PC-3 (cell line): ENCODE data around the gene ASXL1. TPM values are rescaled to one million over a fixed set of nuclear protein-coding genes. Genes with fewer than 3 reads are reported as not detected.

Experiments
- ATAC-seq: fragments of 200-7000 bp; cut with Tn5 transposase; 2 replicates; pipeline ENCODE4 v1.9.1; 2020; ENCODE audit warnings: mild to moderate bottlenecking, moderate library complexity
- BruUV-seq: library from RNA; stranded (reverse); fragments of 400-500 nt; replicated peaks from 2 replicates; lab custom pipeline; 2021; lab: Mats Ljungman, UMichigan
- CTCF ChIA-PET: fragments of 300-600 bp; sonication (Branson Sonifier 250); formaldehyde crosslinking; loops from one replicate; lab custom pipeline; 2022; ENCODE audit warnings: antibody characterized with exemption; lab: Charles Lee
- POLR2A ChIA-PET: fragments of 300-600 bp; sonication (Branson Sonifier 250); formaldehyde crosslinking; loops from one replicate; lab custom pipeline; 2022; ENCODE audit warnings: antibody characterized with exemption; ENCODE audit not compliant: unreplicated experiment; lab: Charles Lee
- DNase-seq: peaks from one replicate; pipeline ENCODE4 v3.0.0-alpha.2; 2015
- H2AFZ ChIP-seq: fragments of 300-600 bp; sonication (generic); 2 replicates; pipeline ENCODE4 v1.6.0; 2016; ENCODE audit warnings: antibody characterized with exemption, low read length
- H3F3A ChIP-seq: fragments of 300-600 bp; sonication (generic); one replicate; pipeline ENCODE4 v1.6.0; 2017; ENCODE audit warnings: antibody characterized with exemption, low read length, control low read depth, mild to moderate bottlenecking; ENCODE audit not compliant: unreplicated experiment
- H3K27ac ChIP-seq: fragments of 300-600 bp; sonication (generic); 2 replicates; pipeline ENCODE4 v1.5.1; 2016; ENCODE audit warnings: mild to moderate bottlenecking, low read length
- H3K27me3 ChIP-seq: fragments of 300-600 bp; sonication (generic); 2 replicates; pipeline ENCODE4 v1.6.1; 2016; ENCODE audit warnings: low read length, mixed read lengths
- H3K36me3 ChIP-seq: fragments of 300-600 bp; sonication (generic); 2 replicates; pipeline ENCODE4 v1.6.1; 2016; ENCODE audit warnings: low read depth, mixed run types, low read length, mixed read lengths
- H3K4me1 ChIP-seq: fragments of 300-600 bp; sonication (generic); 2 replicates; pipeline ENCODE4 v1.5.1; 2016; ENCODE audit warnings: low read length; ENCODE audit not compliant: insufficient read depth
- H3K4me2 ChIP-seq: fragments of 300-600 bp; sonication (generic); 2 replicates; pipeline ENCODE4 v1.6.0; 2016; ENCODE audit warnings: low read length
- H3K4me3 ChIP-seq: fragments of 300-600 bp; sonication (generic); 2 replicates; pipeline ENCODE4 v1.5.1; 2016; ENCODE audit warnings: mild to moderate bottlenecking, low read length, mixed read lengths
- H3K79me2 ChIP-seq: fragments of 300-600 bp; sonication (generic); 2 replicates; pipeline ENCODE4 v1.6.1; 2017; ENCODE audit warnings: low read length, mixed read lengths
- H3K9ac ChIP-seq: fragments of 300-600 bp; sonication (generic); 2 replicates; pipeline ENCODE4 v1.6.0; 2016; ENCODE audit warnings: mild to moderate bottlenecking, low read length
- H3K9me2 ChIP-seq: fragments of 300-600 bp; sonication (generic); replicated peaks from 2 replicates; pipeline ENCODE4 v1.6.1; 2016; ENCODE audit warnings: mixed run types, low read length, mixed read lengths
- H3K9me3 ChIP-seq: fragments of 300-600 bp; sonication (generic); 2 replicates; pipeline ENCODE4 v1.6.1; 2016; ENCODE audit warnings: low read length, mixed read lengths
- H4K20me1 ChIP-seq: fragments of 300-600 bp; sonication (generic); 2 replicates; pipeline ENCODE4 v1.6.1; 2016; ENCODE audit warnings: low read length, mixed read lengths
- CTCF ChIP-seq: fragments of 300-600 bp; sonication (generic); conservative IDR thresholded peaks from 2 replicates; pipeline ENCODE4 v1.5.1; 2017; ENCODE audit warnings: antibody characterized with exemption, low read depth, mild to moderate bottlenecking, low read length
- EZH2 ChIP-seq: fragments of 300-600 bp; sonication (generic); IDR thresholded peaks from one replicate; pipeline ENCODE4 v1.6.1; 2017; ENCODE audit warnings: antibody characterized with exemption, mild to moderate bottlenecking, low read length; ENCODE audit not compliant: unreplicated experiment
- EZH2phosphoT487 ChIP-seq: fragments of 300-600 bp; sonication (generic); IDR thresholded peaks from 2 replicates; pipeline ENCODE4 v1.6.1; 2018; ENCODE audit warnings: mild to moderate bottlenecking, antibody characterized with exemption, low read length, borderline replicate concordance
- intact Hi-C: fragments of 100-400 bp; cut with micrococcal nuclease; formaldehyde crosslinking; loops from 2 replicates; pipeline ENCODE4 v1.9.0; 2023
- total RNA-seq: library from RNA; depleted of rRNA; stranded (reverse); fragments of >200 nt; gene quantifications from 2 replicates; pipeline ENCODE4 v1.2.3, GENCODE V29; 2014

Gene ASXL1
- total RNA-seq, 1 experiment from 2014 or later, result 42.8 TPM

- intact Hi-C loops, result loop anchor here (5.0 to 10.0 kb wide), 2 partner anchors 115 to 123 kb away; partner anchors contain the start of genes PLAGL2 and POFUT1
- H3F3A ChIP-seq, result no peaks in the 10 kb centered on the region
- TF ChIP-seq EZH2phosphoT487 (no peak), CTCF (no peak), EZH2 (no peak)
- no peaks in the 10 kb centered on the region for H3K9me2 ChIP-seq
- H3K4me1 ChIP-seq, result peaks cover 24% of the 10 kb centered on the region
- H3K79me2 ChIP-seq, result no peaks in the 10 kb centered on the region
- ATAC-seq (no peak), DNase-seq (no peak)
- POLR2A ChIA-PET, result no interaction called here
- H3K4me3 ChIP-seq, result no peak overlapping the region
- H3K9ac ChIP-seq, result no peak overlapping the region
- H3K27me3 ChIP-seq, result no peaks in the 10 kb centered on the region
- H3K36me3 ChIP-seq, result peaks cover 23% of the 10 kb centered on the region
- H3K4me2 ChIP-seq, result no peak overlapping the region
- no peaks in the 10 kb centered on the region for H3K9me3 ChIP-seq
- H3K27ac ChIP-seq, result no peak overlapping the region
- no peak overlapping the region for H2AFZ ChIP-seq
- CTCF ChIA-PET, result no interaction called here
- no TSS peak for BruUV-seq
- H4K20me1 ChIP-seq, result no peaks in the 10 kb centered on the region
These were observed 28.1 kb upstream of the ASXL1 start for GRCh38 chr20:32329817-32330554.

- ChIA-PET POLR2A (no interaction called here), CTCF (no interaction called here)
- H3K9me2 ChIP-seq, result no peaks in the 10 kb centered on the region
- H3K27ac ChIP-seq, result no peak overlapping the region
- H4K20me1 ChIP-seq, result no peaks in the 10 kb centered on the region
- intact Hi-C loops, result loop anchor here (10.0 kb wide), 1 partner anchor 114 kb away; no protein-coding TSS in a partner anchor
- H2AFZ ChIP-seq, result no peak overlapping the region
- TF ChIP-seq CTCF, result no peak
- TF ChIP-seq EZH2phosphoT487, result no peak
- TF ChIP-seq EZH2, result no peak
- peaks cover 24% of the 10 kb centered on the region for H3K4me1 ChIP-seq
- BruUV-seq, result no TSS peak
- peaks cover 23% of the 10 kb centered on the region for H3K36me3 ChIP-seq
- no peaks in the 10 kb centered on the region for H3F3A ChIP-seq
- H3K27me3 ChIP-seq, result no peaks in the 10 kb centered on the region
- H3K9ac ChIP-seq, result no peak overlapping the region
- ATAC-seq, result no peak
- DNase-seq, result no peak
- H3K79me2 ChIP-seq, result no peaks in the 10 kb centered on the region
- no peak overlapping the region for H3K4me3 ChIP-seq
- H3K9me3 ChIP-seq, result no peaks in the 10 kb centered on the region
- no peak overlapping the region for H3K4me2 ChIP-seq
These were observed 27.6 kb upstream of the ASXL1 start for GRCh38 chr20:32330555-32330897.

DNA sequence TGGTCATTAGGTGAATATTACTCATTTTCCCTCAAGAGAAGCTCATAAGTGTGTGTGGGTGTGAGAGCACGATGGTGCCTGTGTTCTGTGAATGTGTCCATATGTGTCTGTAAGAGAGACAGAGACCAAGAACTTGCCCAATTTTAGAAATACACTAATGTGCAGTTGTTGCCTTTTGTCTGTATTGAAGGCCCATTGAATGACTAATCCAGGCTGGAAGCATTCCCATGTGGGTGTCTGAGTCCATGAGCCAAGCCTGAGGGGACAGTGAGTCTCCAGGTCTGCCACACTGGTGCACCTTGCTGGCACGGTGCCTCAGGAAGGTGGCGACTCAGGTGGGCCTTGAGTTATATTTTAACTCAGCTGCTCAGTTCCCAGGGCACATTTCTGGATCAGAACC lies 25.5 kb upstream of the ASXL1 start:
- intact Hi-C loops, result loop anchor here (10.0 kb wide), 1 partner anchor 112 kb away; no protein-coding TSS in a partner anchor
- POLR2A ChIA-PET, result no interaction called here
- Histone ChIP-seq H2AFZ (no peak overlapping the region), H3K79me2 (no peaks in the 10 kb centered on the region), H3K27ac (no peak overlapping the region), H3K4me2 (no peak overlapping the region), H4K20me1 (no peaks in the 10 kb centered on the region), H3K36me3 (peaks cover 23% of the 10 kb centered on the region), H3K9me3 (no peaks in the 10 kb centered on the region), H3K4me3 (no peak overlapping the region), H3F3A (no peaks in the 10 kb centered on the region), H3K9me2 (no peaks in the 10 kb centered on the region), H3K27me3 (no peaks in the 10 kb centered on the region), H3K9ac (no peak overlapping the region), H3K4me1 (peaks cover 13% of the 10 kb centered on the region)
- peak; percentile 77 for ATAC-seq
- TF ChIP-seq EZH2 (no peak), CTCF (no peak), EZH2phosphoT487 (no peak)
- CTCF ChIA-PET, result no interaction called here
- DNase-seq, result peak; percentile 79
- BruUV-seq, result no TSS peak
